GM19455 (cell line): ENCODE data around the gene HLF.

ENCODE experiments used
- ATAC-seq: cut with Tn5 transposase; IDR thresholded peaks from one replicate; pipeline ENCODE4 v1.9.1; 2021; ENCODE audit not compliant: unreplicated experiment

HLF gene

DNA sequence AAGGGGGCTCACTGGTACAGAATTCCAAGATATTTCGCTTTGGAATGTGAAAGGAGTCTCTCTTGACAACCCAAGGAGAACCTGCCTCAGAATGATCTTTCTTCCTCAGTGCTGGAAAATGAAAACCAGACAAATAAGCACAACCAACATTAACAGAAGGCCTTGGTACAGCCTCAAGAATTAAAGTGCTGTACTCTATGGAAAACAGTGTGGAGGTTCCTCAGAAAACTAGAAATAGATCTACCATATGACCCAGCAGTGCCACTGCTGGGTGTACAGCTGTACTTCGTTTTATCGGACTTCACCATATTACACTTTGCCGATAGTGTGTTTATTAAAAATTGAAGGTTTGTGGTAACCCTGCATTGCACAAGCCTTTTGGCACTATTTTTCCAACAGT, 25.2 kb downstream of the HLF start:
- ATAC-seq = no peak

DNA sequence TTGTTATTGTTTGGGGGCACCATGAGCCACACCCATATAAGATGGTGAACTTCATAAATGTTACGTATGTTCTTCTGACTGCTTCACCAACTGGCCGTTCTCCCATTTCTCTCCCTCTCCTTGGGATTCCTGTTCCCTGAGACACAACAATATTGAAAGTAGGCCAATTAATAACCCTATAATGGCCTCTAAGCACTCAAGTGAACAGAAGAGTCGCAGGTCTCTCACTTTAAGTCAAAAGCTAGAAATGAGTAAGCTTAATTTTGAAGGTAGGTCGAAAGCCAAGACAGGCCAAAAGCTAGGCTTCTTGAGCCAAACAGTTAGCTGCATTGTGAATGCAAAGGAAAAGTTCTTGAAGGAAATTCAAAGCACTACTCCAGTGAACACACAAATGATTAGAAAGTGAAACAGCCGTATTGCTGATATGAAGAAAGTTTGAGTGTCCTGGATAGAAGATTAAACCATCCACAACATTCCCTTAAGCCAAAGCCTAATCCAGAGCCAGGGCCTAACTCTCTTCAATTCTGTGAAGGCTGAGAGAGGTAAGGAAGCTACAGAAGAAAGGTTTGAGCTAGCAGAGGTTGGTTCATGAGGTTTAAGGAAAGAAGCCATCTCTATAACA, 25.8 kb downstream of the HLF start:
- no peak for ATAC-seq

DNA sequence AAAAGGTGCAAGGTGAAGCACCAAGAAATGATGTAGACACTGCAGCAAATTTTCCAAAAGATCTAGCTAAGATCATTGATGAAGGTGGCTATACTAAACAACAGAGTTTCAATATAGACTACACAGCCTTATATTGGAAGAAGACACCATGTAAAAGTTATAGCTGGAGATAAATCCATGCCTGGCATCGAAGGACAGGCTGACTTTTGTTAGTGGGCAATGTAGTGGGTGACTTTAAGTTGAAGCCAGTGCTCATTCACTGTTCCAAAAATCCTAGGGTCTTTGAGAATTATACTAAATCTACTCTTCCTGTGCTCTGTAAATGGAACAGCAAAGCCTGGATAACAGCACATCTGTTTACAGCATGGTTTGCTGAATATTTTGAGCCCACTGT, 26.4 kb downstream of the HLF start:
- no peak for ATAC-seq

DNA sequence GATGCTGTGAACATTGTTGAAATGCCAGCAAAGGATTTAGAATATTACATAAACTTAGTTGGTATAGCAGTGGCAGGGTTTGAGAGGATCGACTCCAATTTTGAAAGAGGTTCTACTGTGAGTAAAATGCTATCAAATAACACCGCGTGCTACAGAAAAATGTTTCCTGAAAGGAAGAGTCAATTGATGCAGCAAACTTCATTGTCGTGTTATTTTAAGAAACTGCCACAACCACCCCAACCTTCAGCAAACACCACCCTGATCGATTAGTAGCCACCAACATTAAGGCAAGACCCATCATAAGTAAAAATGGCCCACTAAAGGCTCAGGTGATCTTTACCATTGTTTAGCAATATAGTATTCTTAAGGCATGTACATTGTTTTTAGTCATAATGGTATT, 27.3 kb downstream of the HLF start:
- ATAC-seq = no peak

DNA sequence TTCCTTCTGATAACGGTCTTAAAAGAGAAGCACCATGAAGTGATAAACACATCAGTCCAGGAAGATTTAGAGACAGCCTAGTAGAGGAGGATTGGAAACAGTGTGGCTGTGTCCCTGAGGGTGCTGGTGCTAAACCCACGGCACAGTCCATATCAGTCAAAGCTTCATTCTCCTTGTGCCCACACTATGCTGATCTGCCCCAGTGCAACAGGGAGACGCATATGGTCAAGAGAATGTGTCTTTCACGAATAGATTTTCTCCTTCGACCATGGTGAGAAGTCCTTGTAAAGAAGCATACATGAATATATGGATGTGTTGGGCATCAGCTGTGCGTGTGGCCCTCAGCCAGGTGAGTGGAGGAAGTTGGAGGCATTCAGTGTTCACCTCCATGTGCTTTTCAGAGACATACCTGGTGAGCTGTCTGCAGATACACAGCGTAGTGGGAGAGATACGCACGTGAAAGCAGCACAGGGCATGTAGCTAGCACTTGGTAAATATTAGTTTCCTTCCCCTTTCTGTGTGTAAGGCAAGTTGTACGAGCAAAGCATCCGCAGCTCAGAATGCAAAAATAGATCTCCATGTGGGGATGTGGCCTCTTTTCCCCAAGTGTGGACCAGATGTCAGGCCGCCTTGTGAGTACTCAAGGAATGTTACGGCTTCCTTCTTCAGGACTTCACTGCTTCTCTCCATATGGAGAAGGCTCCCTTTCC, 29.4 kb downstream of the HLF start:
- ATAC-seq = no peak

DNA sequence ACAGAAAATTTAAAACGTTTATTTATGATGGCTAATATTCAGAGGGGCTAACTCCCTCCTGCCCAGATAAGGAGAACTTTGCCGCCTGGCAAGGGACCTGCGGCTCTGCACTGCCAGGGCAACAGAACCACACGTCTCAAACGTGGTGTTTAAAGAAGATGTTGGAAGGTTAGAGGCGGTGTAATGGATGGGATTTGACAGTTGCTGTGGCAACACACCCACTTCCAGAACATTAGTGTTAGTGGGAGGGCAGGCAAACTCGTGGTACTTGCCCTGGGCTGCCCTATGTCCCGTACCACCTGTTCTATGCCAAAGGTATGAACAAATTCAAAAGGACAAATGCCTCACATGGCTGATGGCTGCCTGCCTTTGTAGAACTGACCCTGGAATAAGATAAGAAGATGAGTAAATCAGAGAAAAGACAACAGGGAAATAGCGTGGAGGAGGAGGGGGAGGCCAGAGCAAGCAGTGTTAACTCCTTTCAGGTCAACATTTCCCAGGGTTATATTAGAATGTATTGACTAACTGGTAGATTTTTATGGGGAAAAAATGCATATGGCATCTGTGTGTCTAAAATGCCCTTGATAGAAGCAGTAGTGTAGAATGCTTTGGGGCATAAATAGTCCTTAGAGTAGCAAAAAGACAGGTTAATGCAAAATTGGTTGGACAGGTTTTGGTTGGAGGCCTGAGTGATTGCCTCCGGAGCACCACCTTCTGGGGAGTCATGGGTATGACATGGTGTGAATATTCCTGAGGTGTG, 30.8 kb downstream of the HLF start:
- peak; percentile 90 for ATAC-seq

DNA sequence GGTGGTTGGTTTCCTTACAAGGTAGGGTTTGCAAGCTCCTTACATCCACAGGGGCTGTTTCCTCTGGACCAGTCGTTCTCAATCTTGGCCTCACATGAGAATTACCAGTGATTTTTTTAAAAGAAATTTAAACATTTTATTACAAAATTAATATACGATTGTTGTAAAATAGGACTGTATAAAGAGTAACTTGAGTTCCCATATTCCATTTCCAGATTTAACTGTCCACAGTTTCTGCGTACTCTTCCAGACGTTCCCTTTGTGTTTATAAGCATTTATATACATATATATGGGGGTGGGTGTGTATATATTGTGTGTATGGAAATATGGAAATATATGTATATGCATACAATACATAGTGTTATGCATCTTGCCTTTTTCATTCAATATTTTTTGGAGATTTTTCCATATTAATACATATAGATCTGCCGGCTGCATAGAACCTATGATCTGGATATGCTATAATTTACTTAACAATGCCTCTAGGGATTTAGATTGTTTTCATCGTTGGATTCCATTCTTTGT, 31.5 kb downstream of the HLF start:
- ATAC-seq = no peak

DNA sequence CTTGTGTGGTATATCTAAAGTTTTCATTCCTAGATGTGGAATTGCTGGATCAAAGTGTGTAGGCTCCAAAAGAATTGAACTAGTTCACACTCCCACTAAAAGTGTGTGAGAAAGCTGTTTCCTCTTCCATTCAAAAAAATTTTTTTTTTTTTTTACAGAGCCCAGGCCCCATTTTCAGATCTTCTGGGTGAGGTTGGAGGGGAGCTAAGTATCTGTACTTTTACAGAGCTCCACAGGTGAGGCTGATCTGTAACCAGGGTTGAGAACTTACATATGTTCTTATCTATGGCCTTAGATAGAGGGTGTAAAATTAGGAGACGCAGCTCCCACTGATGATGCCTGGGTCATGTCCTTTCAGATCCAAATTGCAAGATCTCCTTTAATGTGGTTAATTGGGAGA, 31.9 kb downstream of the HLF start:
- ATAC-seq = no peak

DNA sequence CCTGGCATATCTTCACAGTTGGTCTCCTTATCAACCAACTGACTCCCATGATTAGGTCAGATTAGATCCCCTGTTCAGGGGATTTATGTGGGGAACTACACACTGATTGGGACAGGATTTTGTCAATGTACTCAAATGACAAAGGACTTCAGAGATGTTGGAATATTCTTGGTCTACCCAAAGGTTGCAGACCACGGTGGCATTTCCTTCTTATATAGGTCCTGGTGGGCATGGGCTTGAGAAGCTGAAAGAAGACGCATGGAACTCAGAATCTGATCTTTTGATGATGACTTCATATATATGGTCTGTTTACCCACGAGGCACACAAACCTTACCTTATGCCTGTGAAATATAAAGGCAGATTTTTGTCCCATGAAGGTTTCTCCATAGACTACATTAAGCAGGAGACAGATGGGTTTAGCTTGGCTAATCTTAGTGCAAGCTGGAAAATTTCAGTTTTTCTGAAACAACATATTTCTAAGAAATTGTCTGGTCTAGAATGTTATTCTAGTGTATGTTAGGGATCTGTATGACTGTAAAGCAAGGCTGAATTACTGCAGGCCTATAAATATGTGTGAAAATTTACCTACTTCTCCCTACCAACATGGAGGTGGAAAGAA, 33.5 kb downstream of the HLF start:
- no peak for ATAC-seq

DNA sequence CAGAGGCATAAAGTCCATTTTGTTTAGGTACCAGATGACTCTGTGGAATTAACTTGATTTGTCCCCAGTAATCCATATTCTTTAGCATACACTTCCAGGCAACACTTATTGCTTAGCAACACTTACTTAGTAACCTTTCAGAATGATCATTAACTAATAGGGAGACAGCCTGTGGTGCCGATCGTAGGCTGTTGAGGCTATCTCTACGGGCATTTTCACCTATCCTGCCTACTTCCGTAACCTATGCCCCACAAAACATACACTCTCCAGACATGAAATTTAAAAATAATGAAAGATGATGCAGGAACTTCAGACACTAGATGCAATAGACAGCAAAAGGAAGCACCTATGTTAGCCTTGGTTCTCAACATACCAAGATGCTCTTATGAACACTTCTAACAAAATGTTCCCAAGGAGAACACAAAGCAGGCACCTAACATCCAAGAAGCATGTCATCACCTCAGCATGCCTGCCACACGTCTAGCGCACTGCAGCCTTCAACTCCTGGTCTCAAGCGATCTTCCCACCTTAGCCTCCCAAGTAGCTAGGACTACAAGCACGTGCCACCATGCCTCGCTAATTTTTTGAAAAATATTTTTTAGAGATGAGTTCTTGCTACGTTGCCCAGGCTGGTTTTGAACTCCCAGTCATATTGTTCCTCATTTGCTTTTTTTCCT, 34.5 kb downstream of the HLF start:
- no peak for ATAC-seq

DNA sequence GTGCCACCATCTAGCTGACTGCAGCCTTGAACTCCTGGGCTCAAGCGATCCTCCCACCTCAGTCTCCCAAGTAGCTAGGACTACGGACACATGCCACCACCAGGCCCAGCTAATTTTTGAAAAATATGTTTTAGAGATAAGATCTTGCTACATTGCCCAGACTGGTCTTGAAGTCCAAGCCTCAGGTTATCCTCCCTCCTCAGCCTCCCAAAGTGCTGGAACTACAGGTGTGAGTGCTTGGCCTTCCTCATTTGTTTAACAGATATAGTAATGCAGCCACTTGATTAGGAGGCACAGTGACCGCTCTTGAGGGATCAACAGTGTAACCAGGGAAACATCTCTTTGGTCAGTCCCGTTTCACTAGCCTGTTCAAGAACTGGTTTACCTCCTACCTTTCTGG, 35.1 kb downstream of the HLF start:
- ATAC-seq = no peak

DNA sequence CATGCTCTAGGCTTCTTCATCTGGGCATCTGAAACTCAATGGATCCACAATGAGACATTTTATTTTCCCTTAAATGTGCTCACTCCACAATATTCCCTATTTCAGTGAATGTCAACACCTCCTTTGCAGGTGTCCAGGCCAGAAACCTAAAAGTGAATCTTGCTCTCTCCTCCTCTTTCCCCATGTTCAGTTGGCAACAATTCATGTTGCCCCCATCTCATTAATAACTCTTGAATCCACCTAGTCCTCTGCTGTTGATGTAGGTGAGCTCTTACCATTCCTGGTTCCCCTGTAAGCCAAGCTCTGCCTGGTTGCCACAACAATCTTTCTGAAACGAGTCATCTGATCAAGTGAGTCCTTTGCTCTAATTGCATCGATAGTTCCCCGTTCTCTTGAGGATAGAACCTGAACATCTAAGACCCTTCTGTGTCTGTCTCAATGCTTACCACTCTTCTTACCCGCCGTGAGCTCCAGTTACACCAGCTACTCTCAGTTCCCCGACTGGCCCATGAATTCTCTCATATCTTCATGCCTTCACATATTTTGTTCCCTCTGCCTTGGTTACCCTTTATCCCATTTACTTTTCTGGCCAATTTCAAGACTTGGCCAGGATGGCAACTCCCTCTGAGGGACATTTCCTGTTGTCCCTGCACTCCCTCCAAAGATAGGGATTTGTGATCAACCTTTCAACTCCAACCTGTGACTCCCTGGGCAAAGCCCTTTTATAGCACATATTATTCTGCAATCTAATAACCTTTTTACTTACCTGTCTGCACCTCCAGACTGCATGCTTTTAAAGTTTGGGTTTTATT, 35.9 kb downstream of the HLF start:
- ATAC-seq = no peak

DNA sequence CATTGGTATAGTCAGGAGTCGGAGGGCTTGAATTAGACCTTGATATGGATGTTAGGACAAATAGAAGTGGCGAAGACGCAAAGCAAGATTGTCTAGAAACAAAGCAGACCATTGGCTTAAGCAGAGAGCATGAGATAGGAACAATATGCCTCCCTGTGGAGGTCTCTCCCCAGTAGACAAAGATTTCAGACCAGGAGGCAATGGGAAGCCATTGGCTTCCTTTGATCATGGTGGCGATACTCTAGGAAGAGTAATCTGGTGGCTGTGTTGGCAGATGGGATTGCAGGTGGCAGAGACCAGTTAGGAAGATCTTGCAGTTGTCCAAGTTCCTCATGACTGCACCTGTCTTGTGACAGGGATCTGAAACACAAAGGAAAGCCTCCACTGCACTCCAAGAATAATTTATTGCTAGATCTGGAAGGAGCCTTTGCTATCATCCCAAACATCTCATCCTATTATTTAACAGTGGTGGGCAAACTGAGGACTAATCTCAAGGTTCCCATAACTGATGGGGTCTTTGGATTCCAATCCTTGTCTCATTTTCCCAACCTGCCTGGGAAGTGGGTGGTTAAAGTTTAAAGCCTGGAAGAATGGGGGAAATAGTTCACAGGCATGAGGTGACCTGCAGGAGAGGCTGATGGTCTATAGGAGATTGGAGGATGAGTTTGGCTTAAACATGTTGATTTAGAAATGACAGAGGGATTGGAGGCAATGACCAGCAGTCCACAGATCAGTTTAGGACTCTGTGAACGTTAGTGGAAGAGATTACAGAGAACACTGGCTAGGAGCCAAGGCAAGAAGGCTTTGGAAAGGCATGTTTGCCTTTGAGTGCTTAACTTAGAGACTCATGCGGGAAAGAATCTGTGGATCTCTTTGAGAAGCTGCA, 37.0 kb downstream of the HLF start:
- ATAC-seq = no peak

DNA sequence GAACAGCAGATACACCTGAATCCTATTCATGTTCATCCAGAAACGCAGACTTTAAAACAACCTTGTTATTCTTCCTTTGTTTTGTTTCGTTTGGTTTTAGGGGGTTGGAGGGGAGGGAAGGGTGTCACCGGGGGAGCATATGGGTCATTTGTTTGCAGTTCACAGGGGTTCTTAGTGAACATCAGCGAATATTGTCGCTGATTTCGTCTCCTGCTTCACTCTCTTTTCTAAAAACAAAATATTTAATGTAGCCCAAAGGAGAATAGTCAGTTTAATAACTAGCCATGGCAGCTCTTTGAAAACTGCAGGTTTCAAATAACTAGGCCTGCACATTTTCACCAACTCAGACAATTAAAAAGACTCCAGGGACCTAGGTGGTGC, 37.6 kb downstream of the HLF start:
- no peak for ATAC-seq

DNA sequence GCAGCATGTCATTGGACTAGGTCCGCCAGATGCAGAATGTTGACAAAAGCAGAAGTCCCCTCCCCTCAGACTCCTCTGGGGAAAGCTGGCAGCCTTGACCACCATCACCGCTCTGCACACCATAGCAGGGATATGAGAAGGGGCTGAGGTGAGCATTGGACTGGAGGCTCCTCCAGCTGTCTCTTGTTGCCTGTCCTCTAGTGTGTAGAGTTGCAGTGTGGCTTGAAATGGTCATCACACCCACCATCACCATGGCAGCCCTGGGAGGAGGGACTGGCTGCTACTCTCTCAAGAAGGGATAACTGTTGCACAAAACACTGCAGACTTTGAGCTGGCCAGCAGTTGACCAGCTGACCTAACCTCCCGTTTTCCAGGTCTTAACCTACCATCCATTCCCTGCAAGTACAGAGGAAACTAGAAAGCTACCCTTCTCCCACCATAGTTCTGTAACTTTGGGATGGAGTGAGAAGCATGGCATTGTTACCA, 38.3 kb downstream of the HLF start:
- no peak for ATAC-seq

DNA sequence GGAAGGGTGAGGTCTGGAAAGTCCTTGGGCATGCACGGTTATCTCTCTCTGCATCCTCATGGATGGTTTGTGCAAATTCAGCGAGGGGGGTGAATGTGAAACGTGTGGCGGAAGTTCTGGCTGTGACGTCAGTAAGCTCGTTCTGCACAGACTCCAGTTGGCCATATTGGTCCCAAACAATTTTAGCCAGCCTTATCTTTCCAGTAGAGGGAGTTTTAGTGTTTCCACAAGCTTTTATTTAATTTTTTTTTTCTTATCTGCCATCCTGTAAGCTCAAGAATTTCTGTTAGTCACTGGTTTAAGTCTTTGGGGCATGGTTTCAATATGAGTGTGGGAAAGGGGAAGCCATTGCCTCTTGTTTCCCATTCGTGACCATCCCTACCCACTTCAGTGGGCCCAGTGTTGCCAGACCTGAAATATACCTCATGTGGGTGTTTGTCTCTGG, 39.0 kb downstream of the HLF start:
- ATAC-seq = no peak

DNA sequence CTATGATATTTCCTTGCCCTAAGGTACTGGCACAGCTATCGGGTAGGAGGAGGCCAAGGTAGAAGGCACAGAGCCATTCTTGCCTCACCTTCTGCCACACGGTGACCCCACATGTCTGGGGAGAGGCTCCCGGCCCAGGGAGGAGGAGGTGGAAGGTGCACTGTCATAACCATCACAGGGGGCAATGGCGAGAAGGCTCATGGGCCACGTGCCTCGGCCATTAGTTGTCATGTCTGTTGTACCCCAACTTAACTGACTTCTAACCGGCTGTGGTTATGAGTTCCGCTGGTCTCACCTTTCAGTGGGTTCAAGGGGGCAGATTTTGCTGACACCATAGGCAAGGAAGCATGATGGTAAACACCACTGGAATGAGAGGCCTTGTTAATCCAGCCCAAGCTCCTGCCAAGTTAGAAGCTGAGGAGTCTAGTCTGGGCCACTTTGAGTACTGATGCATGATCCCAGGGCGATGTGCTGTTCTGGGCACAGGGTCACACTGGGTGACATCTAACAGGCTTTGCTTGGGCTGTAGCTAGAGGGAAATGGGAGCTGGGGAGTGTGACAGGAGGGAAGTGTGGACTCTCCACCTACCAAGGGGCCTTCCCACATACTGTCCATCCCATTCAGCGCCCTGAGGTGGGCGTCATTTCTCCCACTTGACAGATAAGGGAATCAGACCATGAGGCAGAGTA, 39.6 kb downstream of the HLF start:
- ATAC-seq = no peak

DNA sequence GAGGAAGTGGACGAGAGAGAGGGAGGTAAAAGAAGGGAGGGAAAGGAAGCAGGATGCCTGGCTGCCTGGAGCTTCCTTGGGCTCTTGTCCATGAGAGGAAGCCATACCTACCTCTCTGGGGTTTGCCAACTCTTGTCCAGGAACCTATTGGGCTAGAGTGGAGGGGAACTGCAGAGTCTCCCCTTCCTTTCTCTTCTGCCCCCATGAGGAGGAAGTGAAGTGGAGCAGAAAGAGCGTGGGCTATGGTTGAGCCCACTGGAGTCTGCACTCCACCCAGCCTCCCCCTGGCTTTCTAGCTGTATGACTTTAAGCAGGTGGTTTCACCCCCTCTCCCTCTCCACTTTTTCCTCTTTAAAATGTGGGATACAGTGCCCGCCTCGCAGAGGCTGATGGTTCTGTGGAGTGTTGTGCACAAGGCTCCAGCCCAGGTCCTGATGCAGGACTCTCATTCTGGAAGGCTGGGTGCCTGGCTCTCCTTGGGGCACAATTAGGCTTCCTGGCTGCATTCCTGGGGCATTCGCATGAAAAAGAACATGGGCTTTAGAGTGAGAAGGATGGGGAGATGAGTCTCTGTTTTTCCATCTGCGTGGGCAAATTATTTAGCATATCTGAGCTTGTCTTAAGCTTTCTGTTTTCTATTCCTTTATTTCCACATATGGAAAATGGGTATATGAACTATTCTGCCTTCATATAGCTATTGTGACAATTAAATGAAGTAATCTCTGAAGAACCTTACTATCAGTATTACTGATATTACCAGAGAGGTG, 40.7 kb downstream of the HLF start:
- no peak for ATAC-seq
